Calu3 (cell line): ENCODE data around the gene SERBP1. TPM values are rescaled to one million over a fixed set of nuclear protein-coding genes. Genes with fewer than 3 reads are reported as not detected.

Experiments used
- BruUV-seq: library from RNA; stranded (reverse); fragments of 400-500 nt; replicated peaks from 2 replicates; lab custom pipeline; 2021; lab: Mats Ljungman, UMichigan
- CTCF ChIA-PET: fragments of 300-600 bp; sonication (Branson Sonifier 250); formaldehyde crosslinking; loops from one replicate; lab custom pipeline; 2022; ENCODE audit warnings: antibody characterized with exemption; lab: Charles Lee
- DNase-seq: peaks from one replicate; pipeline ENCODE4 v3.0.0; 2022
- H3K27ac Mint-ChIP-seq: one replicate; pipeline ENCODE4 v1.8.0; 2022; ENCODE audit warnings: mixed read lengths; ENCODE audit not compliant: unreplicated experiment
- H3K27me3 Mint-ChIP-seq: one replicate; pipeline ENCODE4 v1.8.0; 2022; ENCODE audit warnings: mixed read lengths; ENCODE audit not compliant: unreplicated experiment
- H3K36me3 Mint-ChIP-seq: one replicate; pipeline ENCODE4 v1.8.0; 2022; ENCODE audit warnings: mild to moderate bottlenecking, moderate library complexity, mixed read lengths; ENCODE audit not compliant: insufficient read depth, unreplicated experiment
- H3K4me1 Mint-ChIP-seq: one replicate; pipeline ENCODE4 v1.8.0; 2022; ENCODE audit warnings: mild to moderate bottlenecking, low read depth, mixed read lengths; ENCODE audit not compliant: unreplicated experiment
- H3K4me3 Mint-ChIP-seq: one replicate; pipeline ENCODE4 v1.8.0; 2022; ENCODE audit warnings: mild to moderate bottlenecking, low read depth, moderate library complexity, mixed read lengths; ENCODE audit not compliant: unreplicated experiment
- H3K9me3 Mint-ChIP-seq: one replicate; pipeline ENCODE4 v1.8.0; 2022; ENCODE audit warnings: low read depth, mixed read lengths; ENCODE audit not compliant: unreplicated experiment
- intact Hi-C: fragments of 100-400 bp; cut with micrococcal nuclease; formaldehyde crosslinking; loops from one replicate; pipeline ENCODE4 v1.10.0; 2022; ENCODE audit not compliant: unreplicated experiment
- total RNA-seq: library from RNA; stranded (reverse); gene quantifications from 2 replicates; pipeline ENCODE4 v1.2.3, GENCODE V29; 2022
- TF ChIP-seq, protein P1 (sequence below): fragments of 200-600 bp; IDR thresholded peaks from one replicate; pipeline ENCODE4 v1.8.0; 2022; ENCODE audit warnings: antibody characterized with exemption; ENCODE audit not compliant: unreplicated experiment

The SERBP1 gene
- total RNA-seq, 1 experiment from 2014 or later = 226 TPM

DNA sequence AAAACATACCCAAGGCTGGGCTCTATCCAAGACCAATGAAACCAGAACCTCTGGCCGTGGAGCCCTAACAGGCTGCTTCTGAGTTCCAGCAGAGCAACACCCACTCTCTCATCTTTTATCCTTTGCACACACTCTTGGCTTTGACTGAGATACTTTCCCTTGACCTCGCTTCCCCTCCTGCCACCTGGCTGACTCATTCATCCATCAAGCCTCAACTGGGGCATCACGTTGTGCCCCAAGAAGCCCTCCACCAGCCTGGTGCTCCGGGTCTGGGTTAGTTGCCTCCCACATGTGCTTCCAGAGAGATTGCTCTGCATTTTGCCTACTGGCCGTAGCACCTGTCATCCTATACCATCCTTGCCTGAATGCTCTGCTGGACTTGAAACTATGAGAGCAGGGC is 34.5 kb upstream of the SERBP1 start:
- peaks cover 3% of the 10 kb centered on the region for H3K9me3 Mint-ChIP-seq
- H3K36me3 Mint-ChIP-seq = no peaks in the 10 kb centered on the region
- no peak overlapping the region for H3K4me3 Mint-ChIP-seq
- TF ChIP-seq, protein P1, sequence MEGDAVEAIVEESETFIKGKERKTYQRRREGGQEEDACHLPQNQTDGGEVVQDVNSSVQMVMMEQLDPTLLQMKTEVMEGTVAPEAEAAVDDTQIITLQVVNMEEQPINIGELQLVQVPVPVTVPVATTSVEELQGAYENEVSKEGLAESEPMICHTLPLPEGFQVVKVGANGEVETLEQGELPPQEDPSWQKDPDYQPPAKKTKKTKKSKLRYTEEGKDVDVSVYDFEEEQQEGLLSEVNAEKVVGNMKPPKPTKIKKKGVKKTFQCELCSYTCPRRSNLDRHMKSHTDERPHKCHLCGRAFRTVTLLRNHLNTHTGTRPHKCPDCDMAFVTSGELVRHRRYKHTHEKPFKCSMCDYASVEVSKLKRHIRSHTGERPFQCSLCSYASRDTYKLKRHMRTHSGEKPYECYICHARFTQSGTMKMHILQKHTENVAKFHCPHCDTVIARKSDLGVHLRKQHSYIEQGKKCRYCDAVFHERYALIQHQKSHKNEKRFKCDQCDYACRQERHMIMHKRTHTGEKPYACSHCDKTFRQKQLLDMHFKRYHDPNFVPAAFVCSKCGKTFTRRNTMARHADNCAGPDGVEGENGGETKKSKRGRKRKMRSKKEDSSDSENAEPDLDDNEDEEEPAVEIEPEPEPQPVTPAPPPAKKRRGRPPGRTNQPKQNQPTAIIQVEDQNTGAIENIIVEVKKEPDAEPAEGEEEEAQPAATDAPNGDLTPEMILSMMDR = no peak
- H3K27me3 Mint-ChIP-seq = peaks cover 35% of the 10 kb centered on the region
- CTCF ChIA-PET = no interaction called here
- intact Hi-C loops = no loop called here
- H3K27ac Mint-ChIP-seq = no peak overlapping the region
- DNase-seq = no peak
- H3K4me1 Mint-ChIP-seq = no peaks in the 10 kb centered on the region
- BruUV-seq = no TSS peak

DNA sequence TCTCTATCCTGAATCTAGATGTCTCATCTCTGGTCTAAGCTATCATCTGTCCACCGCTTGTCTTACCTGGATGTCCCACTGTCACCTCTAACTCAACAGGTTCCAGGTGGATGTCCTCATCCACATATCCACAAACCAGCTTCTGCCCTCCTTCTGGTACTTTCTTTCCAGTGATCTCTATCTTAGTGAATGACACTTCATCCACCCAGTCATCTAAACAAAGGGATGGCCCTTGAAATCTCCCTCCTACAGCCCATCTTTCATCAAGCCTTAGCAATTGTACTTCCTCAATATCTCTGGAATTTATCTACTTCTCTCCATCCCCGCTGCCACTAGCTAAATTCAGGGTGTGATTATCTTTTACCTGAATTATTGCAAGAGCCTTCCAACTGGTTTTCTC is 33.9 kb upstream of the SERBP1 start:
- H3K27me3 Mint-ChIP-seq = peaks cover 35% of the 10 kb centered on the region
- H3K4me3 Mint-ChIP-seq = no peak overlapping the region
- H3K4me1 Mint-ChIP-seq = no peaks in the 10 kb centered on the region
- H3K9me3 Mint-ChIP-seq = peaks cover 3% of the 10 kb centered on the region
- DNase-seq = no peak
- CTCF ChIA-PET = no interaction called here
- no TSS peak for BruUV-seq
- no peak overlapping the region for H3K27ac Mint-ChIP-seq
- no peaks in the 10 kb centered on the region for H3K36me3 Mint-ChIP-seq
- TF ChIP-seq, protein P1 = no peak
- intact Hi-C loops = no loop called here

DNA sequence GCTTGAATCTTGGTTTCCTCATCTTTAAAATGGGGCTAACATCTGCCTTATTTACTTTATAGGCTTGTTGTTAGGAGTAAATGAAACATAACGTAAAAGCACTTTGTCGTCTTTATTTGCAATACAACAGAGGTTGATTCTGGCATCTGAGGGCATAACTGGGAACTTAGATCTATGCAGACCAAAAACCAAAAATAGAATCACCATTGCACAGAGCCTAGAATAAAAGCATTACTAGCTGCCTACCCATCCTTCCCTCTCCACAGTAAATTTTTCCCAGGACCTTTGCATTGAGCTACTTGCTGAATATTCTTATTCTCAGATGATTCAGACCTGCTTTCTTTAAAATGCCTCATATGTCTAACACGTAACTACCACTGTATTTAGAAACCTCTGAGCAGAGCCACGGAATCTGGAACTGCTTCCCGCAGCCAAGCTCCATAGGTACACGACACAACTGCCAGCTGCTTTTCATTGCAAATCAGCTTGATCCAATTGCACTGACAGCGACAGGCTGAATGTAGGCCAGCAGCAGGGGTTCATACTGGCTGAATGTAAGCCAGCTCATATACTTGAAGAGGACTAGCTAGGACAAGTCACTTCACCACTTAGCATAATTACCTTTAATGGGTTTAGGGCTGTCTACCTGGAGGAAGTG is 33.2 kb upstream of the SERBP1 start:
- Mint-ChIP-seq H3K27me3 (peaks cover 35% of the 10 kb centered on the region), H3K4me3 (no peak overlapping the region), H3K4me1 (no peaks in the 10 kb centered on the region), H3K27ac (no peak overlapping the region), H3K9me3 (peaks cover 3% of the 10 kb centered on the region), H3K36me3 (no peaks in the 10 kb centered on the region)
- CTCF ChIA-PET = no interaction called here
- no peak for DNase-seq
- TF ChIP-seq, protein P1 = no peak
- no TSS peak for BruUV-seq
- intact Hi-C loops = no loop called here

DNA sequence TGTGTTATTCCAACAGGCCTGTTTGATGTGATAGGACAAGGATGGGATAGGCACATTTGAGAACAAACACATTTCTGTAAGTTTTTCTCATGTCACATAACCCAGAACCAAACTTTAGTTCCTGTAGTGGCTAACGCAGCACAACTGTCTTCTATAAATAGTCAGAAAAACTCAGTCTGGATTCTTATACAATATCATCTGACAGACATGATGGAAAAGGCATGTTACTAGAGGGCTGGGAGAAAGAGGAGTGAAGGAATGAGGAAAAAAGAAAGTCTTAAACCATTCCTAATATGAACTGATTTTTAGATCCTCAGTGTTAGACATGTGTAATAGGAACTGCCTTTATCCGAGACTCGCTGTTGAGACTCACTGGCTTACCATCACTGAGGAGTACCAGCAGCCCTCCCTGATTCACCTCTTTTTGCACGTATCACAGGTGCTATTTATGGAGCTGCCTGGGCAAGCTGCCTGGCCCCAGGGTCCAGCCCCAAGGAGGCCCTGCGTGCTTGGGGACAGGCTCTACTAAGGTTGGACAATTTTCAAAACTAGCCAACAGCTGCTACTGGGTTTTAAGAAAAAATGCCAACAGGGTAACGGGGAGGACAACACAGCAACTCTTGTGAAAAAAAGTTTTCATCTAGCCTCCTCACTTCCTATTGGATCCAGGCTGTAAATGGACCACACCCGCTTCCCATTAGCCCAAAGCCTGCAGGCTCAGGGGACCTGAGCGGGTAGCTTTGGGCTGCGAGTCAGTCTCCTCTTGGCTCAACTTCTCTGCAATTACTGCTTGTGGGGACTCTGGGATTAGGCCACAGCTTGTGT is 30.7 kb upstream of the SERBP1 start:
- Mint-ChIP-seq H3K36me3 (no peaks in the 10 kb centered on the region), H3K27ac (no peak overlapping the region), H3K9me3 (no peaks in the 10 kb centered on the region), H3K4me1 (no peaks in the 10 kb centered on the region), H3K27me3 (peaks cover 26% of the 10 kb centered on the region), H3K4me3 (no peak overlapping the region)
- CTCF ChIA-PET = no interaction called here
- intact Hi-C loops = no loop called here
- DNase-seq = no peak
- TF ChIP-seq, protein P1 = no peak
- no TSS peak for BruUV-seq
